Trophoblast cell (in vitro differentiated cells and primary cell): Measurements from ENCODE around the gene DNAJA2.

Experiments
- DNase-seq, 2 donors: peaks; one replicate each; pipeline ENCODE4 v3.0.0-alpha.2; 2016
- H2AFZ ChIP-seq: 2 replicates; pipeline ENCODE4 v1.6.1; 2013; ENCODE audit warnings: low read length, moderate library complexity, mild to moderate bottlenecking; ENCODE audit not compliant: insufficient read depth, poor library complexity
- H2AK5ac ChIP-seq: 2 replicates; pipeline ENCODE4 v1.6.1; 2013; ENCODE audit warnings: mild to moderate bottlenecking, low read length
- H2BK120ac ChIP-seq: 2 replicates; pipeline ENCODE4 v1.6.1; 2013; ENCODE audit warnings: low read length, mild to moderate bottlenecking, moderate library complexity; ENCODE audit not compliant: insufficient read depth, poor library complexity
- H2BK12ac ChIP-seq: 2 replicates; pipeline ENCODE4 v1.6.1; 2013; ENCODE audit warnings: mild to moderate bottlenecking, low read length, moderate library complexity
- H2BK5ac ChIP-seq: 2 replicates; pipeline ENCODE4 v1.6.1; 2013; ENCODE audit warnings: low read length, low read depth, moderate library complexity, mild to moderate bottlenecking; ENCODE audit not compliant: poor library complexity
- H3K14ac ChIP-seq: 2 replicates; pipeline ENCODE4 v1.6.1; 2013; ENCODE audit warnings: mild to moderate bottlenecking, low read length
- H3K18ac ChIP-seq: 2 replicates; pipeline ENCODE4 v1.6.1; 2013; ENCODE audit warnings: mild to moderate bottlenecking, low read length
- H3K23ac ChIP-seq: 2 replicates; pipeline ENCODE4 v1.6.1; 2013; ENCODE audit warnings: low read length
- H3K27ac ChIP-seq: 2 replicates; pipeline ENCODE4 v1.5.1; 2013; ENCODE audit warnings: low read depth, mild to moderate bottlenecking, inconsistent platforms, low read length, moderate library complexity
- H3K27me3 ChIP-seq: 2 replicates; pipeline ENCODE4 v1.6.1; 2013; ENCODE audit warnings: inconsistent platforms, mild to moderate bottlenecking, low read length, moderate library complexity; ENCODE audit not compliant: insufficient read depth
- H3K36me3 ChIP-seq, 2 experiments: 1 replicate in 1 of 2; 2 replicates in 1 of 2; pipeline ENCODE4 v1.6.1; 2013; ENCODE audit warnings: low read length in 2 of 2, mild to moderate bottlenecking in 2 of 2, moderate library complexity in 1 of 2; ENCODE audit not compliant: insufficient read depth in 2 of 2, control insufficient read depth in 1 of 2
- H3K4ac ChIP-seq: 2 replicates; pipeline ENCODE4 v1.6.1; 2013; ENCODE audit warnings: low read depth, mild to moderate bottlenecking, low read length, moderate library complexity
- H3K4me1 ChIP-seq, 2 experiments: 1 replicate in 1 of 2; 2 replicates in 1 of 2; pipeline ENCODE4 v1.6.1; 2013; ENCODE audit warnings: low read length in 2 of 2, mild to moderate bottlenecking in 2 of 2, moderate library complexity in 1 of 2; ENCODE audit not compliant: insufficient read depth in 2 of 2, control insufficient read depth in 1 of 2
- H3K4me2 ChIP-seq: 2 replicates; pipeline ENCODE4 v1.6.1; 2013; ENCODE audit warnings: inconsistent platforms, mild to moderate bottlenecking, low read length, moderate library complexity
- H3K4me3 ChIP-seq: 2 replicates; pipeline ENCODE4 v1.5.1; 2013; ENCODE audit warnings: mild to moderate bottlenecking, low read depth, low read length, inconsistent platforms
- H3K79me1 ChIP-seq: one replicate; pipeline ENCODE4 v1.6.1; 2013; ENCODE audit warnings: low read length
- H3K79me2 ChIP-seq: 2 replicates; pipeline ENCODE4 v1.6.1; 2013; ENCODE audit warnings: low read length, mild to moderate bottlenecking; ENCODE audit not compliant: control insufficient read depth, insufficient read depth, poor library complexity
- H3K9ac ChIP-seq: 2 replicates; pipeline ENCODE4 v1.6.1; 2013; ENCODE audit warnings: mild to moderate bottlenecking, low read length
- H3K9me3 ChIP-seq: 2 replicates; pipeline ENCODE4 v1.6.1; 2013; ENCODE audit warnings: low read depth, mild to moderate bottlenecking, control low read depth, inconsistent platforms, low read length; ENCODE audit not compliant: insufficient read depth
- H4K12ac ChIP-seq: 2 replicates; pipeline ENCODE4 v1.6.1; 2013; ENCODE audit warnings: low read depth, mild to moderate bottlenecking, low read length, moderate library complexity
- H4K8ac ChIP-seq: 2 replicates; pipeline ENCODE4 v1.6.1; 2013; ENCODE audit warnings: low read depth, mild to moderate bottlenecking, low read length, moderate library complexity
- H4K91ac ChIP-seq: one replicate; pipeline ENCODE4 v1.6.1; 2013; ENCODE audit warnings: low read depth, mild to moderate bottlenecking, low read length, moderate library complexity
- WGBS: extraction: QIAGEN DNeasy Blood & Tissue Kit; methylation state at CpG from one replicate; pipeline ENCODE4 v1.1.7; 2013; ENCODE audit warnings: missing lambda C conversion rate; ENCODE audit not compliant: insufficient read length, insufficient coverage; ENCODE audit errors: extremely low coverage; 5-methylcytosine and 5-hydroxymethylcytosine counted together

The DNAJA2 gene

DNA sequence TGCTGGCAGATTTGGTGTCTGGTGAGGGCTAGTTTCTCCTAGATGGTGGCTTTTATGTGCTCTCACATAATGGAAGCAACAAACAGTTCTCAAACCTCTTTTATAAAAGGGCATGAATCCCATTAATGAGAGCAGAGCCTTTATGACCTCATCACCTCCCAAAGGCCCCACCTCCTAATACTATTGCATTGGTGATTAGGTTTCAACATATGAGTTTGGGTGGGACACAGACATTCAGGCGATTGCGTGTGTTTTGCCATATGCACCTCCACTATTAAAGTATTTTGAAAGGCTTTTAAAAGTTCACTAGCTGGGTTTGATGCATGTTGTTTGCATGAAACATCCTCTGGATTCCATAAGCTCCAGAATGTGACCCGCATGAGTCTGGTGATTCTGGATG is 24.4 kb upstream of the DNAJA2 start:
- H3K27ac ChIP-seq: no peak overlapping the region
- H3K27me3 ChIP-seq: no peaks in the 10 kb centered on the region
- WGBS: no CpG with 5 or more reads among the region's 3 CpGs

DNA sequence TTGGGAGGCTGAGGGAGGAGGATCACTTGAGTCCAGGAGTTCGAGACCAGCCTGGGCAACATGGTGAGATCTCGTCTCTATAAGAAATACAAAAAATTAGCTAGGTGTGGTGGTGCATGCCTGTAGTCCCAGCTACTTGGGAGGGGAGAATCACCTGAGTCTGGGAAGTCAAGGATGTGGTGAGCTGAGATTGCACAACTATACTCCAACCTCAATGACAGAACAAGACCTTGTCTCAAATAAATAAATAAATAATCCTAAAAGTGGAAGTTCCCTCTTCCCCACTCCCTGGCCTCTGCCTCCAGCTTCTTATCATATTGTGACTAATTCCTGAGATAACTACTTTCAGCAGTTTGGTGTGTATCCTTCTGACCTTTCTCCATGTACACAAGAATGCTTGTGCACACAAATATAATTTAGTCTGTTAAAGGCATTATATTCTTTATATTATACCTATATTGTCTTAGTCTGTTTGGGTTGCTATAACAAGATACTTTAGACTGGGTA is 23.5 kb upstream of the DNAJA2 start:
- H3K4me1 ChIP-seq: no peaks in the 10 kb centered on the region
- H3K27me3 ChIP-seq: no peaks in the 10 kb centered on the region
- no peak overlapping the region for H2BK5ac ChIP-seq
- no peak overlapping the region for H3K4ac ChIP-seq
- H3K4me3 ChIP-seq: no peak overlapping the region
- no peak overlapping the region for H3K4me2 ChIP-seq
- H4K12ac ChIP-seq: no peak overlapping the region
- H3K14ac ChIP-seq: no peak overlapping the region
- DNase-seq: peak in 1 of 2 donors; percentile 3
- H4K8ac ChIP-seq: no peak overlapping the region
- no peaks in the 10 kb centered on the region for H3K36me3 ChIP-seq
- H3K79me1 ChIP-seq: no peaks in the 10 kb centered on the region
- H3K27ac ChIP-seq: no peak overlapping the region
- H3K23ac ChIP-seq: no peak overlapping the region
- no peak overlapping the region for H2AK5ac ChIP-seq
- WGBS: no CpG with 5 or more reads among the region's 2 CpGs
- no peak overlapping the region for H2BK12ac ChIP-seq
- H2AFZ ChIP-seq: no peak overlapping the region
- H3K9ac ChIP-seq: no peak overlapping the region
- H3K9me3 ChIP-seq: peaks cover 8% of the 10 kb centered on the region
- no peak overlapping the region for H3K18ac ChIP-seq
- H3K79me2 ChIP-seq: no peaks in the 10 kb centered on the region
- no peak overlapping the region for H4K91ac ChIP-seq
- no peak overlapping the region for H2BK120ac ChIP-seq

More for the DNA sequence above, 24.4 kb upstream of the DNAJA2 start:
- H3K14ac ChIP-seq: no peak overlapping the region
- no peak overlapping the region for H4K91ac ChIP-seq
- H3K23ac ChIP-seq: no peak overlapping the region
- no peaks in the 10 kb centered on the region for H3K36me3 ChIP-seq
- H4K12ac ChIP-seq: no peak overlapping the region
- H3K18ac ChIP-seq: no peak overlapping the region
- H2BK5ac ChIP-seq: no peak overlapping the region
- no peak overlapping the region for H3K9ac ChIP-seq
- H2BK12ac ChIP-seq: no peak overlapping the region
- no peaks in the 10 kb centered on the region for H3K4me1 ChIP-seq
- H3K79me2 ChIP-seq: no peaks in the 10 kb centered on the region
- no peaks in the 10 kb centered on the region for H3K9me3 ChIP-seq
- H4K8ac ChIP-seq: no peak overlapping the region
- peak in 1 of 2 donors; percentile 8 for DNase-seq
- no peak overlapping the region for H2AFZ ChIP-seq
- no peak overlapping the region for H3K4me3 ChIP-seq
- no peak overlapping the region for H2BK120ac ChIP-seq
- no peak overlapping the region for H3K4ac ChIP-seq
- no peak overlapping the region for H2AK5ac ChIP-seq
- no peaks in the 10 kb centered on the region for H3K79me1 ChIP-seq
- H3K4me2 ChIP-seq: no peak overlapping the region

DNA sequence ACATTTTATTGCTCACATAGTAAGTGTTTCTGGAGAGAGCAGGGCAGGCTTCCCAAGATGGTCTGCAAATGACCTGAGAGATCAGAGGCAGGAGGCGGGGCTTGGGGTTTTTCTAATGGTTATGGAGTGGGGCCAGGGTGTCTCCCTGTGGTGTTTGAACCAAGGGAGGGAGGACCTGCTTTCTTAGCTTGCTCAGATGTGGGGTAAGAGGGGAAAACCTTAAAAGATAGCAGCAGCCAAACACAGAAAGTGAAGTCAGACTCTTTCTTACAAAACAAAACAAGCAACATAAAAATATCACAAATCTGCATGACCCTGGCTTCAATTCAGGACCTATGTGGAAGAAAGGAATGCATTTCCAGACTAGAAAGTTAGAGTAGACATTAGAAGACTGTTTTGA is 22.9 kb upstream of the DNAJA2 start:
- H4K12ac ChIP-seq: no peak overlapping the region
- no peak overlapping the region for H4K91ac ChIP-seq
- no peak overlapping the region for H3K23ac ChIP-seq
- no peak overlapping the region for H3K4ac ChIP-seq
- no peaks in the 10 kb centered on the region for H3K4me1 ChIP-seq
- H2AFZ ChIP-seq: no peak overlapping the region
- H3K79me1 ChIP-seq: no peaks in the 10 kb centered on the region
- H2BK12ac ChIP-seq: no peak overlapping the region
- H3K14ac ChIP-seq: no peak overlapping the region
- peaks cover 11% of the 10 kb centered on the region for H3K9me3 ChIP-seq
- DNase-seq: no peak
- no peak overlapping the region for H3K4me3 ChIP-seq
- H3K4me2 ChIP-seq: no peak overlapping the region
- no peaks in the 10 kb centered on the region for H3K79me2 ChIP-seq
- H3K27me3 ChIP-seq: no peaks in the 10 kb centered on the region
- no peak overlapping the region for H2BK120ac ChIP-seq
- no peak overlapping the region for H2BK5ac ChIP-seq
- no peak overlapping the region for H3K9ac ChIP-seq
- no peak overlapping the region for H4K8ac ChIP-seq
- H3K36me3 ChIP-seq: no peaks in the 10 kb centered on the region
- no CpG with 5 or more reads among the region's 1 CpG for WGBS
- H3K27ac ChIP-seq: no peak overlapping the region
- no peak overlapping the region for H2AK5ac ChIP-seq
- no peak overlapping the region for H3K18ac ChIP-seq

DNA sequence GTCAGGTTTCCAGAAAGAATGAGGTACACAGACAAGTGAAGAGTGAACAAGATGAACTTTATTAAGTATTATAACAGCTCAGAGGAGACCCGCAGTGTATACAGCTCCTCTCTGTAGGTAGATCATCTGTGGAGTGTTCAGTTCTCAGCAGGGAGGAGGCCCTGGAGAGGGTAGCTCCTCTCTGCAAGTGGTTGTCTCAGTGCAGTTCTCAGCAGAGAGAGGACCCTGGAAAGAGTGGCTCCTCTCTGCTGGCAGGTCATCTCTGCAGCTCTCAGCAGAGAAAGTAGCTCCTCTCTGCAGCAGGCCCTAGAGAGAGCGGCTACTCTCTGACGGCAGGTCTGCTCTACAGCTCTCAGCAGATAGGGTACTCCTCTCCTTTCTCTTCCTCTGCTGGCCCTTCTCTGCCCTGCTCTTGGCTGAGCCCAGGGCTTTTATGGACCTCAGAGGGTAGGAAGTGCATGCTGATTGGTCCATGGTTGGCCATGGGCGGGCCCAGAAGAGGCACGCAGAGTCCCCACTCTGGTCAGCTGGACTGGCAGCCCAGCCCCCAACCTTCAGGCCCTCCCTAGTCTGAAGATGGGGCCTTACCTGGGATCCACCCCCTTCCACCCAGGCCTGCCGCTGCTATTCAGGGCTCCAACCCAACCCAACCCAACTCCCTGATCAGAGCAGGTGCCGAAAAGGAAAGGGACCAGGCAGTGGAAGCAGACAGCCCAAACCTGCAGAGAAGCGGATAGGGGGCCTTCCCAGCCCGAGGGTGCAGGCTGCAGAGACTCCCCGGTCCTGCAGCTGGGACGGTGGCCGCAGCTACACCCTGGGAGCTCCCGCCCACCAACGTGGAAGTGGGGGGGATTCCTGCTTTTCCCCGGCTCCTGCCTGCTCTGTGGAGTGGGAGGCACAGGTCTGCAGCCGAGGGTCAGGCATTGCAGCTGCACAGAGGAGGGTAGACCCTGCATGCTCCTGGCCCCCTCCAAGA is 18.5 kb upstream of the DNAJA2 start:
- Histone ChIP-seq H3K4me2 (no peak overlapping the region), H4K91ac (no peak overlapping the region), H3K14ac (no peak overlapping the region), H3K4ac (no peak overlapping the region), H3K79me1 (no peaks in the 10 kb centered on the region), H3K79me2 (no peaks in the 10 kb centered on the region), H4K8ac (no peak overlapping the region), H3K4me1 (no peaks in the 10 kb centered on the region), H3K27ac (no peak overlapping the region), H3K18ac (no peak overlapping the region), H3K27me3 (no peaks in the 10 kb centered on the region), H4K12ac (no peak overlapping the region), H2BK12ac (no peak overlapping the region), H3K4me3 (no peak overlapping the region), H3K36me3 (no peaks in the 10 kb centered on the region), H3K9me3 (peaks cover 11% of the 10 kb centered on the region), H2BK120ac (no peak overlapping the region), H3K23ac (no peak overlapping the region), H2AK5ac (no peak overlapping the region), H2AFZ (no peak overlapping the region), H3K9ac (no peak overlapping the region), H2BK5ac (no peak overlapping the region)
- DNase-seq: no peak
- WGBS: no CpG with 5 or more reads among the region's 16 CpGs
